Neural cell (in vitro differentiated cells): ENCODE results near the gene MCL1.

Experiments
- CTCF ChIP-seq: fragments of 450-650 bp; IDR thresholded peaks from 2 replicates; pipeline ENCODE4 v1.5.1; 2014; ENCODE audit warnings: antibody characterized with exemption, mild to moderate bottlenecking, moderate library complexity; ENCODE audit not compliant: poor library complexity, severe bottlenecking
- POLR2AphosphoS5 ChIP-seq: IDR thresholded peaks from 2 replicates; pipeline ENCODE4 v1.6.1; 2012
- TAF1 ChIP-seq: IDR thresholded peaks from 2 replicates; pipeline ENCODE4 v1.6.1; 2012; ENCODE audit warnings: low read depth

GRCh38 chr1:150596976-150597375 lies 17.6 kb upstream of the MCL1 start:
- no peak for TF ChIP-seq CTCF
- no peak for TF ChIP-seq TAF1
- no peak for TF ChIP-seq POLR2AphosphoS5
